ENCODE measurements around the gene ATP10B. TPM values are rescaled to one million over a fixed set of nuclear protein-coding genes. Genes with fewer than 3 reads are reported as not detected.

ATP10B gene
- total and polyA plus RNA-seq, 2 of the 8 experiments (the other 6 are each of a cell fraction or from before 2014, with no cell fraction given): 0.06 to 0.11 TPM

DNA sequence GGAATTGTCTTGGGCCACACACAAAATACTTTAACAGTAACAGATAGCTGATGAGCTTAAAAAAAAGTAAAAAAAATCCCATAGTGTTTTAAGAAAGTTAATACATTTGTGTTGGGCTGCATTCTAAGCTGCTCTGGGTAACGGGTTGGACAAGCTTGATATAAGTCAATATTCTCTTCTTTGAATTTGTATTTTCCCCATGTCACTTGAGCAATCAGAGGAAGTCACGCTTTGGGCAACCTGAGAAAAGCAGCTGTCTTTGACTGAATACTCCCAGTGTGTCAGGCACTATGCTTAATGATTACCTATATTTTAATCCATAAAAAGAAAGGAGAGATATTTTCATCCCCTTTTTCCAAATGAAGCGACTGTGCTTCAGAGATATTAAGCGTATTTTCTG lies 84.9 kb downstream of the ATP10B start (continued):
- TF ChIP-seq, protein P1, sequence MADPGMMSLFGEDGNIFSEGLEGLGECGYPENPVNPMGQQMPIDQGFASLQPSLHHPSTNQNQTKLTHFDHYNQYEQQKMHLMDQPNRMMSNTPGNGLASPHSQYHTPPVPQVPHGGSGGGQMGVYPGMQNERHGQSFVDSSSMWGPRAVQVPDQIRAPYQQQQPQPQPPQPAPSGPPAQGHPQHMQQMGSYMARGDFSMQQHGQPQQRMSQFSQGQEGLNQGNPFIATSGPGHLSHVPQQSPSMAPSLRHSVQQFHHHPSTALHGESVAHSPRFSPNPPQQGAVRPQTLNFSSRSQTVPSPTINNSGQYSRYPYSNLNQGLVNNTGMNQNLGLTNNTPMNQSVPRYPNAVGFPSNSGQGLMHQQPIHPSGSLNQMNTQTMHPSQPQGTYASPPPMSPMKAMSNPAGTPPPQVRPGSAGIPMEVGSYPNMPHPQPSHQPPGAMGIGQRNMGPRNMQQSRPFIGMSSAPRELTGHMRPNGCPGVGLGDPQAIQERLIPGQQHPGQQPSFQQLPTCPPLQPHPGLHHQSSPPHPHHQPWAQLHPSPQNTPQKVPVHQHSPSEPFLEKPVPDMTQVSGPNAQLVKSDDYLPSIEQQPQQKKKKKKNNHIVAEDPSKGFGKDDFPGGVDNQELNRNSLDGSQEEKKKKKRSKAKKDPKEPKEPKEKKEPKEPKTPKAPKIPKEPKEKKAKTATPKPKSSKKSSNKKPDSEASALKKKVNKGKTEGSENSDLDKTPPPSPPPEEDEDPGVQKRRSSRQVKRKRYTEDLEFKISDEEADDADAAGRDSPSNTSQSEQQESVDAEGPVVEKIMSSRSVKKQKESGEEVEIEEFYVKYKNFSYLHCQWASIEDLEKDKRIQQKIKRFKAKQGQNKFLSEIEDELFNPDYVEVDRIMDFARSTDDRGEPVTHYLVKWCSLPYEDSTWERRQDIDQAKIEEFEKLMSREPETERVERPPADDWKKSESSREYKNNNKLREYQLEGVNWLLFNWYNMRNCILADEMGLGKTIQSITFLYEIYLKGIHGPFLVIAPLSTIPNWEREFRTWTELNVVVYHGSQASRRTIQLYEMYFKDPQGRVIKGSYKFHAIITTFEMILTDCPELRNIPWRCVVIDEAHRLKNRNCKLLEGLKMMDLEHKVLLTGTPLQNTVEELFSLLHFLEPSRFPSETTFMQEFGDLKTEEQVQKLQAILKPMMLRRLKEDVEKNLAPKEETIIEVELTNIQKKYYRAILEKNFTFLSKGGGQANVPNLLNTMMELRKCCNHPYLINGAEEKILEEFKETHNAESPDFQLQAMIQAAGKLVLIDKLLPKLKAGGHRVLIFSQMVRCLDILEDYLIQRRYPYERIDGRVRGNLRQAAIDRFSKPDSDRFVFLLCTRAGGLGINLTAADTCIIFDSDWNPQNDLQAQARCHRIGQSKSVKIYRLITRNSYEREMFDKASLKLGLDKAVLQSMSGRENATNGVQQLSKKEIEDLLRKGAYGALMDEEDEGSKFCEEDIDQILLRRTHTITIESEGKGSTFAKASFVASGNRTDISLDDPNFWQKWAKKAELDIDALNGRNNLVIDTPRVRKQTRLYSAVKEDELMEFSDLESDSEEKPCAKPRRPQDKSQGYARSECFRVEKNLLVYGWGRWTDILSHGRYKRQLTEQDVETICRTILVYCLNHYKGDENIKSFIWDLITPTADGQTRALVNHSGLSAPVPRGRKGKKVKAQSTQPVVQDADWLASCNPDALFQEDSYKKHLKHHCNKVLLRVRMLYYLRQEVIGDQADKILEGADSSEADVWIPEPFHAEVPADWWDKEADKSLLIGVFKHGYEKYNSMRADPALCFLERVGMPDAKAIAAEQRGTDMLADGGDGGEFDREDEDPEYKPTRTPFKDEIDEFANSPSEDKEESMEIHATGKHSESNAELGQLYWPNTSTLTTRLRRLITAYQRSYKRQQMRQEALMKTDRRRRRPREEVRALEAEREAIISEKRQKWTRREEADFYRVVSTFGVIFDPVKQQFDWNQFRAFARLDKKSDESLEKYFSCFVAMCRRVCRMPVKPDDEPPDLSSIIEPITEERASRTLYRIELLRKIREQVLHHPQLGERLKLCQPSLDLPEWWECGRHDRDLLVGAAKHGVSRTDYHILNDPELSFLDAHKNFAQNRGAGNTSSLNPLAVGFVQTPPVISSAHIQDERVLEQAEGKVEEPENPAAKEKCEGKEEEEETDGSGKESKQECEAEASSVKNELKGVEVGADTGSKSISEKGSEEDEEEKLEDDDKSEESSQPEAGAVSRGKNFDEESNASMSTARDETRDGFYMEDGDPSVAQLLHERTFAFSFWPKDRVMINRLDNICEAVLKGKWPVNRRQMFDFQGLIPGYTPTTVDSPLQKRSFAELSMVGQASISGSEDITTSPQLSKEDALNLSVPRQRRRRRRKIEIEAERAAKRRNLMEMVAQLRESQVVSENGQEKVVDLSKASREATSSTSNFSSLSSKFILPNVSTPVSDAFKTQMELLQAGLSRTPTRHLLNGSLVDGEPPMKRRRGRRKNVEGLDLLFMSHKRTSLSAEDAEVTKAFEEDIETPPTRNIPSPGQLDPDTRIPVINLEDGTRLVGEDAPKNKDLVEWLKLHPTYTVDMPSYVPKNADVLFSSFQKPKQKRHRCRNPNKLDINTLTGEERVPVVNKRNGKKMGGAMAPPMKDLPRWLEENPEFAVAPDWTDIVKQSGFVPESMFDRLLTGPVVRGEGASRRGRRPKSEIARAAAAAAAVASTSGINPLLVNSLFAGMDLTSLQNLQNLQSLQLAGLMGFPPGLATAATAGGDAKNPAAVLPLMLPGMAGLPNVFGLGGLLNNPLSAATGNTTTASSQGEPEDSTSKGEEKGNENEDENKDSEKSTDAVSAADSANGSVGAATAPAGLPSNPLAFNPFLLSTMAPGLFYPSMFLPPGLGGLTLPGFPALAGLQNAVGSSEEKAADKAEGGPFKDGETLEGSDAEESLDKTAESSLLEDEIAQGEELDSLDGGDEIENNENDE (IDR thresholded peaks at IDR 0.05; ENCODE audit: insufficient replicate concordance, low read length): no peak
- TF ChIP-seq EP300 (IDR thresholded peaks at IDR 0.05; ENCODE audit: borderline replicate concordance in 1 of 2, low read depth in 2 of 2, low read length in 2 of 2): no peak
- TF ChIP-seq CHD1 (IDR thresholded peaks at IDR 0.05; ENCODE audit: low read depth, low read length): no peak
- no peak for TF ChIP-seq SRF (IDR thresholded peaks at IDR 0.05; ENCODE audit: low read depth, low read length)
- no peak for TF ChIP-seq RFX5 (IDR thresholded peaks at IDR 0.05; ENCODE audit: borderline replicate concordance, low read depth, low read length)
- TF ChIP-seq CREB1 (IDR thresholded peaks at IDR 0.05): no peak
- no peak for TF ChIP-seq BCL11A (IDR thresholded peaks at IDR 0.05; ENCODE audit: low read depth in 2 of 2, low read length in 2 of 2)
- TF ChIP-seq SIRT6 (IDR thresholded peaks at IDR 0.05; ENCODE audit: low read length): no peak
- TF ChIP-seq NRF1 (IDR thresholded peaks at IDR 0.05; ENCODE audit: low read depth, low read length): no peak
- no peak for TF ChIP-seq GABPA (IDR thresholded peaks at IDR 0.05; ENCODE audit: borderline replicate concordance, insufficient read depth, low read length)
- TF ChIP-seq HDAC2 (IDR thresholded peaks at IDR 0.05; ENCODE audit: borderline replicate concordance in 1 of 2, low read depth in 2 of 2, low read length in 2 of 2): no peak

Data from H1 (cell line).